AG10803 (cell line): ENCODE data around the gene GALNT1.

Source experiments
- DNase-seq: peaks from one replicate; pipeline ENCODE4 v3.0.0; 2010; ENCODE audit warnings: low read depth
- H3K4me3 ChIP-seq: 2 replicates; pipeline ENCODE4 v1.5.1; 2011; ENCODE audit warnings: mild to moderate bottlenecking, low read length, control low read depth
- TF ChIP-seq, protein P1 (sequence below): conservative IDR thresholded peaks from 2 replicates; pipeline ENCODE4 v1.5.1; 2011; ENCODE audit warnings: mild to moderate bottlenecking, low read length, control low read depth, inconsistent platforms

Gene GALNT1

DNA sequence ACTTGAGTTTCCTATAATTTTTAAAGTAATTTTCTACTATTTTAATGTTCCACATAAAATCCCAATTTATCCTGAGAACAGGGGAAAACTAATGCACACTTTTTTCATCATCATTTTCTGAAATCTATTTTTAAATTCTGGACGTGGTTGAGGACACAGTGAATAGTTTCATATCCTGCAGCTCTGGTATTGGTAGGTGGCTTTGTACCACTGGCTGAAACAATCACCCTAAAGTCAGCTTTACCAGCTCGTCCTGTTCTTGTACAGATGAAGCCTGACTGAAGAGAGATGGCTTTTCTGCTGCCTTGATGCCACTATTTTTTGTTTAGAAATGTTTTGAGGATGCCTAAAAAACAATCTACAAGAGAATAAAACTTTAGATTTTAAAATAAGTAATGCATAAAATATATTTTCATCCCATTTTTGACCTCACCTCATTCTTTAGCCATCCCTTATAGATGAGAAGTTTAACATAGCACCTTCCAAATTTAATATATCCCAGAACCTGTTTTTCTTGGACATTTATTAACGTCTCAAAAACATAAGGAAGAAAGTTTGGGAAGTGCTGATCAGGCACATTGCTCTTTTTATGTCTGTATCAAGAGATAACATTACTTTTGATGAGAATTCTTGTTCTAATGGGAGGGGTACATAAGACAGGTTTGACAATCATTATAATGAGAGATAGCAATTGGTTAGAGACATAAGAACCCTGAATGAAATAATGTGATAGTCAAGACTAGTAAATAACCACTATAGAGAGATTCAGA, 80.9 kb downstream of the GALNT1 start:
- no peak overlapping the region for H3K4me3 ChIP-seq
- TF ChIP-seq, protein P1, sequence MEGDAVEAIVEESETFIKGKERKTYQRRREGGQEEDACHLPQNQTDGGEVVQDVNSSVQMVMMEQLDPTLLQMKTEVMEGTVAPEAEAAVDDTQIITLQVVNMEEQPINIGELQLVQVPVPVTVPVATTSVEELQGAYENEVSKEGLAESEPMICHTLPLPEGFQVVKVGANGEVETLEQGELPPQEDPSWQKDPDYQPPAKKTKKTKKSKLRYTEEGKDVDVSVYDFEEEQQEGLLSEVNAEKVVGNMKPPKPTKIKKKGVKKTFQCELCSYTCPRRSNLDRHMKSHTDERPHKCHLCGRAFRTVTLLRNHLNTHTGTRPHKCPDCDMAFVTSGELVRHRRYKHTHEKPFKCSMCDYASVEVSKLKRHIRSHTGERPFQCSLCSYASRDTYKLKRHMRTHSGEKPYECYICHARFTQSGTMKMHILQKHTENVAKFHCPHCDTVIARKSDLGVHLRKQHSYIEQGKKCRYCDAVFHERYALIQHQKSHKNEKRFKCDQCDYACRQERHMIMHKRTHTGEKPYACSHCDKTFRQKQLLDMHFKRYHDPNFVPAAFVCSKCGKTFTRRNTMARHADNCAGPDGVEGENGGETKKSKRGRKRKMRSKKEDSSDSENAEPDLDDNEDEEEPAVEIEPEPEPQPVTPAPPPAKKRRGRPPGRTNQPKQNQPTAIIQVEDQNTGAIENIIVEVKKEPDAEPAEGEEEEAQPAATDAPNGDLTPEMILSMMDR, result no peak
- no peak for DNase-seq

DNA sequence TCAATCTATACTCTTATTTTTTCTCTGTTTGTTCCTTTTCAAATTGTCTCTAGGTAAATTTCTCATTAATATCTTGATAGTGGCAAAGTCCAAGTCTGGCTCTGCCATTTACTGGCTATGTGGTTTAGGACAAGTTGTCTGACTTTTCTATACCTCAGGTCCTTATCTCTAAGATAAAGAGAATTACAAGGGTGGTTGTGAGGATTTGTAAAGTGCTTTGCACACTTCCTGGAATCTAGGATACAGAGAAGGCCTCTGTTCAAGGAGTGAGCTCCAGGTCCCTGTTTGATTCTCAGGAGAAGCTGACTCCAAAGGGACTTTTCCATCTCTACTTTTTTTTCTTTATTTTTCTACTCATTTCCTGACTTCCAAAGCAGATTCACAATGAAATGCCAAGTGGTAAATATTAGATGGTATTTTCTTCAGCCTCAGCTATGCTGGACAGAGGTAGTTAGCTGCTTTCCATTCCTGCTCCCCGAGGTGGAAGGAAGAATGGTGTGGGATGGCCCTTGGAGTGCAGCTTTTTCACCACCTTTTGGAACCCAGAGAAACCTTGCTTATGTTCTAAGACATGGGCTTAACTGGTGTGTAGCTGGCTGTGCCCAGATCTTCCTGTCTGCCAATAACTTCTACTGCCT, 90.5 kb downstream of the GALNT1 start:
- TF ChIP-seq, protein P1, result no peak
- no peak overlapping the region for H3K4me3 ChIP-seq
- no peak for DNase-seq

DNA sequence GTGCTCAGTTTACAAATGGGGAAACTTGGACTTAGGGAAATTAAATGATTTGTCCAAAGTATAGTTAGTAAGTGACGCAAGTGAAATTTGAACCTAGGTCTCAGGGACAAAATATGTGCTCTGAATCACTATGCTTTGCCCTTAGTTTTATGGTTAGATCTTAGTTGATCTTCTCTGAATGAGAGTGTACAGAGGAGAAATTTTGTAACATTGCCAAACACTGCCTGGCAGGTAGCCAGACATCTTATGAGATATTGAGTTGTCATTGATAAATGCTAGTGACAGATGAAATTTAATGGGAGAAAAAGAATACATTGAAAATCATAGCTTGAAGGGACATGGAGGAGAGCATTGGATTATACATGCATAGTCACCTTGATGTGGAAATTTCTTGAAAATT, 91.4 kb downstream of the GALNT1 start:
- H3K4me3 ChIP-seq, result no peak overlapping the region
- TF ChIP-seq, protein P1, result no peak
- no peak for DNase-seq

DNA sequence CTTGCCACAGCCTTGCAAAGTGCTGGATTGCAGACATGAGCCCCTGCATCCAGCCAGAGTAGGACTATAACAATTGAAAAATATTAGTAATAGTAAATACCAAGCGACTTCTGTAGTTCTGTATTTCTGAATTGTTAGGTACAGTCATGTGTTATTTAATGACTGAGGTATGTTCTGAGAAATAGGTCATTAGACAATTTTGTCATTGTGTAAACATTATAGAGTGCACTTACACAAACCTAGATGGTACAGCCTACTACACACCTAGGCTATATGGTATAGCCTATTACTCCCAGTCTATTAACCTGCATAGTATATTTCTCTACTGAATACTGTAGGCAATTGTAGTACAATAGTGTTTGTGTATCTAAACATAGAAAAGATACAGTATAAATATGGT, 92.1 kb downstream of the GALNT1 start:
- H3K4me3 ChIP-seq, result no peak overlapping the region
- TF ChIP-seq, protein P1, result no peak
- DNase-seq, result no peak

DNA sequence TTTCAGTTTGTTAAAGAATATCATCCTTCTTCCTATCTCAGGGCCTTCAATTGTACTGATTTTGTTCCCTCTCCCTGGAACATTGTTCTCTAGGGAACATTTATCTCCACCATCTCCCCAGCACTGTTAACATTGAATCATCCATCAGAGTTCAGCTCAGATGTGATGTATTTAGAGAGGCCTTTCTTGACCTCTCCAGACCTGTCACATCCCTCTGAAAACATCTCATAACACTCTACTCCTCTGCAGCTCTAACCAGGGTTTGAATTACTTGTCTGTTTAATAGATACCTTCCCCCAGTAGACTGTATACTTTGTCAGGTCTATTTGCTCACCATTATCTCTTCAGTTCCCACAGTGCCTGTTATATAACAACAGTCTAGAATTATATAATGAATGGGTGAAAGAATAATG, 98.6 kb downstream of the GALNT1 start:
- DNase-seq, result no peak
- H3K4me3 ChIP-seq, result no peak overlapping the region
- TF ChIP-seq, protein P1, result no peak

DNA sequence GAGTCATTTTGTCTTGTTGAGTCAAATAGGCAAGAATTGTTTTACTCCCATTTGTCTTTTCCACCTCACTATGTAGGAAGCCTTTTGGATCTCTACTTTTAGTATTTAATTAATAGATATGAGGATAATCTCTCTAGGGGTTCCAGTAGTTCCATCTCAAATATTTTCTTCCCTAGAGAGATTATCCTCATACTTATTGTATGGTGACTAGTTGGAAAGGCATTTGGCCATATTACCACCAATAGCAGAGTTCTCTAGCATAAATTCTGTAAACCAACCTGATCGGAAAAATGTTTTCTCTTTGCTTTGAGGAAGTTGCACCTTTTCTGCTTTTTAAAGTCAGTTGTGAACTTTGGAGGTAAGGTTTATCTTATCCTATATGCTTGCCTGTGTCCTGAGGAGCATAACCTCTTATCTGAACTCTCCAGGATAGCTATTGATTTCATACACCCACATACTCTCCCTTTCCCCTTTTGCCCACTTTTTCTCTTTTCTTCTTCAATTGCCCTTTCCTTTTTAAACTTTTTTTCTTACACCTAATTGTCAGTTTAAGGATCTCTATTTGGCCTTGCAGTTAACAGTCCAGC, 100.8 kb downstream of the GALNT1 start:
- DNase-seq, result peak; percentile 11
- TF ChIP-seq, protein P1, result no peak
- H3K4me3 ChIP-seq, result no peak overlapping the region
